GM19467 (cell line): Measurements from ENCODE around the gene CACNA2D3.

Experiments
- ATAC-seq: cut with Tn5 transposase; IDR thresholded peaks from one replicate; pipeline ENCODE4 v1.9.1; 2021; ENCODE audit warnings: mild to moderate bottlenecking, moderate library complexity; ENCODE audit not compliant: unreplicated experiment

The CACNA2D3 gene

DNA sequence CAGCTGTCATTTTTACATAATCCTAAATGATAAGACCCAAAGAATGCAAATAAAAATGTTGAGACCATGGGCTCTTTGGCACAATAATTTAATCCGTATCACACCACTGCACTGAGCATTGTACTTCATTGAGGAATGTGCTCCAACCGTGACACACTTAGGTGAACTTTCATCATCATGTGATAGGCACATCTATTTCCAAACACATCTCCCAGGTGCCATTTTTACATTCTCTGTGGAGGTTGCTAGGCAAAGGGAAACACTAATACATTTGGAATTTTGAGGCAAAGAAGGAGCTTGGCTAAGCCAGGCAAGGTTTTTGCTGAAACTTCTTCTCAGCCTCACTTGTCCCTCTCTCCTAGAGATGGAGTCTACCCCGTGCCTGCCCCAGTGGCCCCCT is 736.8 kb downstream of the CACNA2D3 start:
- no peak for ATAC-seq

DNA sequence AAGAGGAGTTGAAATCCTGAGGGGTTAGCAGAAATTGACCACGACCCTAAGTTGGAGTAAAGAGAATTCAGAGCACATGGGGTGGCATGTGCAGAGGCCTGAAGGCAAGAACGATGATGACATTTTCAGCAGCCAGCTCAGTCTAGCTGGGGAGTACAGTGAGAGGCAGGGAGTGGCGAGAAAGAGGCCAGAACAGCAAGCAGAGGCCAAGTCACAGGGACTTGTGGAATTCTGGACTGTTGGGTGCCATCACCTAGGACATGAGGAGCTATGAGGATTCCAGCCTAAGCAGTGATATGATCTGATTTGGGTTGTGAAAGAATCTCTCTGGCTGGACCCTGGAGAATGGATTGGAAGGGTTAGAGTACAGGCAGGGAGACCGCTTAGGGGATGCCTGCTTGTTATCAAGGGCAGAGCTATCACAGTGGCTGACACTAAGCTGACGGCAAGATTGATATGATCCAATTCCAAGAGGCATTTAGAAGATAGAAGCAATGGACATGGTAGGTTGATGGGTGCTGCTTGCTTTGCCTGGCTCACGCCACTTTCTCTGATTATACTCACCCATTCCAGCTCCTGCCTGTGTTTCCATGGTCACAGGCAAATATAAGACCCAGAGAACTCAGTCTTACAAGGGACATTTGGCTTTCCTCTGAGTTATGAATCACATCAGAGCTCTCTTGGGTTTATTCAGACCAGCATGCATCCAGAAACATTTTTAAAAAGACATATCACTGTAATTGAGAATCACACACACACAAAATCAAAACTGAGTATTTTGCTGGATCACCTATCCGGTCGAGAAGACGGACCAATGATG is 739.1 kb downstream of the CACNA2D3 start:
- ATAC-seq: no peak

DNA sequence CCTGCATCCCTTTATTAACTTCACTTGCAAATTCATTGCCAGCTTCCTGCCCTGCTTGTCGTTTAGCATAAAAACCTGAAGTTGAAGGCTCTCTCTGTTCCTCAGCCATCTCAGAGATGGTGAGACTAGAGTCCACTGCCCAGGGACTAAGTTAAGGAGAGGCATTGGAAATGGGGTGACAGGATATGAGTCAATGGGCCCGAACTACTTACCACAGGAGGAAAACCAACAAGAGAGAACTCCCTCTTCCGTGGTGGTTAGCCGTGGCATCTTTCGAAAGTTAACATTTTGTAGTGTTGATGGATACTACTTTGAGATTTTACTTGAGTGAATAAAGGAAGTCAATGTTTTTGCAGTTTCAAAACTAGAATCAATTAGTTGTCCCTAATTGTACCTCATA is 740.2 kb downstream of the CACNA2D3 start:
- ATAC-seq: no peak

DNA sequence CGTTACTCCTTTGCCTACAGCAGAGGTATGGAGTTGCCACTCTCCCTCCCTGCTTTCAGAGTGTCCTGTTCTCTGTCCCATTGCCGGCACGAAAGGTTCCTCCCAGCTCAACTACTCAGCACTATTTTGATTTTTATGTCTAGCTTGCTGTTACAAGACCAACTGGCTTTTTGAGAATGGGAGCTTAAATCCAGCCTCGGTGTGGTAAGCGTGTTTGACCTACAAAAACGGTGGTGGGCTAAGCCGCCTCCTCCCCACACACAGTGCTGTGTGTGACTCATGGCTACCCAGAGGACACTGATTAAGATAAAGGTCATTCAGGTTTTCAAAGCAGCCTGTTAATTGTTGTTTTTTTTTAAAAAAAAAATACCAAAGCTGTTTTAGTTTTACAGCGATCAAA is 741.0 kb downstream of the CACNA2D3 start:
- no peak for ATAC-seq

DNA sequence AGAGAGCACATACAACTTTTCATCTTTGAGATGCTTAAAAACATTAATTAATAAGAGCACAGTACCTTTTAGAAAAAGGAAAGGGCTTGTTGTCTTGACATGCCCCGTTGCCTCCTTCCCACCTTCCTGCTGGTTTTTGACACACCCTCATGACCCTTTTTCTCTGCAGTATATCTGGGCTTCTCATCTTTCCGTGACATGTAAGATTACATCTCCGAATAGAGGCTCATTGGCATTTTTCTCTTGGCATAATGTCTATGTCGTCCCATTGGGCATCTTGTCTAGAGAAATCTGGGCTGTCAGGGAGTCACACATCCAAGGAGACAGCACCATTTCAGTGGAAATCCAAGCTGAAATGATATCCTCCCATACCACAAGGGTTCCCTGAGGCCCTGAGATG is 741.4 kb downstream of the CACNA2D3 start:
- no peak for ATAC-seq

DNA sequence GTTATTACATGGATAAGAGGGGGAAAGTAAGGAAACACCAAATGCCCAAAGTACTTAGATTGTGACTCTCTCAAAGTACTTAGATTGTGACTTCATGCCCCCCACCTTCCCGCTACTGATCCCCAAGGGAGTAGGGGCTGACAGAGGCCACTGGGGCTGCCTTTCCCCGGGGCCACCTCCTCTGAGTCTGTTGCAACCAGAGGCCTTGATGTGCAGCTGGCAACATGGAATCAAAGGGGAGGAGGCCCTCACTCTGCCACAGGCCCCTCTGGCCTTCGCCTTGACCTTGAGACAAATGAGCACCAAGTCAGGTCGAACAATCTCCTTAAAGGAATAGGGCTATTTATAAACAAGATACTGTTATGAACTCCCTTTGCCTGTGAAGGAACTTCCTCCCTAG is 743.0 kb downstream of the CACNA2D3 start:
- ATAC-seq: no peak

DNA sequence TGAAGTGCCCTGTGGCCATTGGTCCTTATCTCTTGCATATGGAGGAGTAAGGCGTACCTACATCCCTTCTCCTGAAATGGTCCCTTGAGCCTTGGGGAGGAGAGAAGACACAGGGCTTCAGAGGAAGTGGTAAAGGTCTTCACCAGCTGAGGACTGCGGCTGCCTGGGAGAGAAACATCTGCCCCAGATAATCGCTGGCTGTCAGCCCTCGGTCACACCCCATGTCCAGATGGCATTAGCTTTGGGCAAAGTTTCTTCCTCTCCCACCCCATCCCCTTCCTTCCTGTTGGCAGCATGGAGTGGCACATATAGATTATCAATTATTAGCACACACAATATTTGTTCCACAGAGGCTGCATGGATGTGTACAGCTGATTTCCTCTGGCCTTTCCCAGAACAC is 743.9 kb downstream of the CACNA2D3 start:
- ATAC-seq: no peak

DNA sequence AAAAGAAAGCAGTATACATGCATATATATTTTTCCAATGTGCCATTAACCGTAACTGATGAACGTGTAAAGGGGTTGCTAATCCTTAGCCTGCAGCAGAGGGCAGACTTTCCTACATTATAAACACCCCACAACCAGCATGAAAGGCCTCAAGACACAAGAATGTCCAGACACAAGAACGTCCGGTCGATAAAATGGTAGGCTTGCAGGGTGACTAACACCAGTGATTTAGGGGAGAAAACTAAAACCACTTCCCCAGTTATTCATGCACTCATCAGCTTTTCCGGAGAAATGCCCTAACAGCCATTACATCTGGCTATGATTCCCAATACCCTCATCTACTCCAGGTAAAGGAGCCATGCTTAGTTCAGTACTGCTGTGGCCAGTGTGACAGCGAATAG is 748.1 kb downstream of the CACNA2D3 start:
- no peak for ATAC-seq

DNA sequence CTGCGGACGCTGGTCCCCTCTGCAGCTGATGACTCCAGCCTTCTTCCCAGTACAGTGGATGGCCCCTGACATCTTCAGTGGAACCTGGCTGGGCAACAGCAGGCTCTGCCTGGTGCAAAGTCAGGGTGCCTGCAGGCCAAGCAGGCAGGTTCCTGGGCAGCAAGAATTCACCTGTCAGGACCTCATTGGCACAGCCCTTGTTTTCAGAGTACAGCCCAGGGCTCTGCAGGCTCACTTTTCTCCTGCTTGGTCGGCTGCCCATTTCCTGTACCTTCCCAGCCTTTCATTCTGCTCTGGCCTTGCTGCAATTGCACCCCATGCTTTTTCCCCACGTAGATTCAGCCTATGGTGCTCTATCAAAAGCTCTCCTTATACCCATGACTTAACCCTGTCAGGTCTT is 749.5 kb downstream of the CACNA2D3 start:
- no peak for ATAC-seq

DNA sequence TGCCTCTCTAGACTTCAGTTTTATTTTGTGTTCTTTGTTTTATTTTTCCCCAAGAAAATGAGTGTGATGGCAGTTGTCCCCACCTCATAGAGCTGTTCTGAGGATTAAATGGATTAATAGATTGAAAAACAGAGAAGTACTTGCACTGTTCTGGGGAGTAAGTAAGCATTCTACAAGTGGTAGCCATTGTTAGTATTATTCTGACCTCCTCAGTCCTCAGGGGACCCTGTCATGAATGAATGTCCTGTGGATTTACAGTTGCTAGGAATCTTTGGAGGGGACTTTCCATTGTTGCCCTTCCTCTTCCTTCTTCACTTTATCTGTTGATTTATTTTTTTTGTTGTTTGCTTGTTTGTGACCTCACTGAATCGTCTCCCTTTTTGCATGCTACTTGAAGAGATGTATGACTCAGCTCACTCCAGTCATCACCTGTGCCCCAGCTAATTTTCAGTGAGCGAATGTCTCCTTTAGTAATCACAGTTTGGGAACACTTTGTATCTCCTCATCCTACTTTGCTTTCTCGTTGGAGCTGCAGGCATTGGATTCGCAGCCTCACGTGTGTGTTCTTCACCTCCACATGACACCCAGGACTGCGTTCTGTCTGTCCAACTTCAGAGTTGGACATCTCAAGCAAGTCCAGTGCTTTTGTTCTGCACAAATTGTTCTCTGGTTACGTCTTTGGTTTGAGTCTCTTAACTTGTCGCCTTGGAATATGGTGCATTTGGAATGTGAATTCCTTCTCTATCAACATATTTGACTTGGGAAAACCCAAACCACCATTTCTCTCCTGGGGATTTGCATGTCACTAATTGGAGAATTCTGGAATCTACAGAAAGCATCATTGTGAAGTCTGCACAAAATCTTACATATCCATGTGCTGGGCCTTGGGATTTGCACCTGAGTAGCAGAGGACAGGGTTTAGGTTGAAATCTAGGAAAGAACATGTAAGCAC is 751.0 kb downstream of the CACNA2D3 start:
- ATAC-seq: no peak

DNA sequence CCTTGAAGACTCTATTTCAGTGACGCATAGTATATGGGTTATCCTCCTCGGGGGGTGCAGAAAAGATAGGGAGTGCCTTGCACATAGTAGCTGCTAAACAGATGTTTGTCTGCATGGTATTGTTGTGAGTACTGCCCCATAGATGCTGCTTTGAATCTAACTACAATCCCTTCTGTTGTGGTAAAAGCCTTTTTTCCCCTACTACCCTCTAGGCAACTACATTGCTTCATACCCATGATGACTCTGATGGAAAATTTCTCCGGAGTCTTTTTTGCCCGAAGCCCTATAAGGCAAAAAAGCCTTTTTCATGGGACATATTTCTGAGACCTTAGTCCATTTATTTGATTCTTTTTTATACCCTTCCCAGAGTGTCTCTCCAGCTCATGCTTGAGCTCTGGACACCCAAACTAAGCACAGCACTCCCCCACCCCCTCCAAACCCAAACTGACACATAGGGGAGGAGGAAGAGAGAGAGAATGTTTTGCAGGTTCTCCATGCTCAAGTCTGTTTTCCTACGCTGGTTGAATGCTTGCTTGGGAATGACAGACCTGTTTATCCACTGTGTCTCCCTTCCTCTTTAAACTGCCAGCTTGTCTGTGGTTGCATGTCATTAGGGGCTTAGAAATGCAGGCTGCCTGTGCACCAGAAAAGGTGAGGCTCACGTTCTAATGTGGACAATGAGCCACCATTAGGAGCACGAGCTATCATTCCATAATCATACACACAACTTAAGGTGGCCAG is 752.6 kb downstream of the CACNA2D3 start:
- ATAC-seq: no peak

DNA sequence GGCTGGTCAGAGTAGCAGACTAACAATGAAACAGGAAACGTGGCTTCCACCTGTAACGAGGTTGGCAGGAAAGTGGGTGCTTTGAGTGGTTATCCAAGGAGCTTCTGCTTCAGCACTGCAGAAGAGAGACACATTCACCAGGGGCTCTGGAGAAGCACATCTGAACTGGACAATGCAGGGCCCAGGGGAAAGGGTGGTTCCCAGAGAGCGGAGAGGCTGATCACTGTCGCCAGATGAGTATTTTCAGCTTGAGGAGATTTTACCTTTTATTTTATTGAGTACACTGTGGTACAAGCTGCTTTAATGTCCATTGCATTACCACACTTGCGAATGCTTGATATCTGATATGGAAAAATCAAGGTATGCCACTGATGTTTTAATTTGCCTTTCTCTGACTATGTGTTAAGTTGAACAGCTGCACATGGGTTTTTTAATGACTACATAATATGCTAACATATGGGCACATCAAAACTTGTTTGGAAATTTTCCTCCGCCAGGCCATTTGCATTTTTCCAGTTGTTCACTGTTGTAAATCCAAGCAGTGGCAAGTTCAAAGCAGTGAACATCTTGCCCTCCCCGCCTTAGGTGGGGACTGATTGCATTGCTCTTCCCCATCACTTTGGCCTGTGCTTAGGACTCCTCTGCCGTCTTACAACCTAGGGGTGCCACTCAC is 753.4 kb downstream of the CACNA2D3 start:
- no peak for ATAC-seq

DNA sequence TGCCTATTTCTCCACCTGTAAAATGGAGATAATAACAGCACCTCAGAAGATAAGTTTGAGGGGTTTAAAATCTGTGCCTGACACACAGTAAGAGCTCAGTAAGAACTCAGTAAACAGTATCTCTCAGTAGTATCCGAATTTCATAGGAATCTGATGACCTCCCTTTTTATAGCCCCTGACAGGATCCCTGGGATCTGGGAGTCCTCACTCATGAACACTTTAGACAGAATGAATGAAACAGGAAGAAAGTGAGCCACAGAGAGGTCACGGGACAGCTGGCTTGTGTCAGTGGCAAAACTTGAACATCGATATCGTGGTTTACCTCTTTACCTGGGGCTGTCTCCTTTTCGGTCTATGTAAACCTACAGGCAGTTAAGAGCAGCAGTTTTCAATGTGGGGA is 754.3 kb downstream of the CACNA2D3 start:
- ATAC-seq: no peak

DNA sequence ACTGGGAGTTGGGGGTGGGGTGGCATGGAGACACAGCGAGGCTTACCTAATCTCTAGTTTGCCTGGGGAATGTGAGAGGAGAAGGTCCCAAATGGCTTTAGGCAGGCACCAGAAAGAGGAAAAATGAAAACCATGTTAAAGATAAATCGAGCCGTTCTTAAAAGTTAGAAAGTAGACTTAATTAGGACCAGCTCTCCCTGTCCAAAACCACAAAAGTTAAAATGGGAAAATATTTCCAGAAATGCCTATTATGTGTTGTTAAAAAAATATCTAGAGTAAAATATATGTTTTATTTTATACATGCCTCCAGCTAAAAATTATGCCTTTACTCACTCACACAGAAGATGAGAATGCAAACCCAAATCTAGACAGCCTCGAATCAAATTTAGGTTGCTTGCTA is 755.4 kb downstream of the CACNA2D3 start:
- no peak for ATAC-seq

DNA sequence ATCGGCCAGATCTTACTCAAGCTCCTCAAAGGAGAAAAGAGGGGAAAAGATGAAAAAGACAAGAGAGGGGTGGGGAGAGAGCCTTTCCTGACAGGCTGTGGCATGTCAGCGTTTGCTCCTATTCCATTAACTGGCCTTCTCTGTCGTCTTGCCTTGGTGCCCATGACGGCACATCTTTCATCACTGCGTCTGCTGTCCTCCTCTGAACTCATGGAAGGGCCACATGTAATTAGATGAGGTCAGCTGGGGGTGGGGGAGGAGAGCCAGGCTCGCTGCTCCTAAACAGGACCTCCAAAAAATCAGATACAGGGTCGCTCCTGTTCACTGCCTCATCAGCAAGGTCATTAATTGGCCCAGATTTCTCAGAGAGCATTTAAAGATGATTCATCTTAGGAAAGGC is 755.8 kb downstream of the CACNA2D3 start:
- no peak for ATAC-seq

DNA sequence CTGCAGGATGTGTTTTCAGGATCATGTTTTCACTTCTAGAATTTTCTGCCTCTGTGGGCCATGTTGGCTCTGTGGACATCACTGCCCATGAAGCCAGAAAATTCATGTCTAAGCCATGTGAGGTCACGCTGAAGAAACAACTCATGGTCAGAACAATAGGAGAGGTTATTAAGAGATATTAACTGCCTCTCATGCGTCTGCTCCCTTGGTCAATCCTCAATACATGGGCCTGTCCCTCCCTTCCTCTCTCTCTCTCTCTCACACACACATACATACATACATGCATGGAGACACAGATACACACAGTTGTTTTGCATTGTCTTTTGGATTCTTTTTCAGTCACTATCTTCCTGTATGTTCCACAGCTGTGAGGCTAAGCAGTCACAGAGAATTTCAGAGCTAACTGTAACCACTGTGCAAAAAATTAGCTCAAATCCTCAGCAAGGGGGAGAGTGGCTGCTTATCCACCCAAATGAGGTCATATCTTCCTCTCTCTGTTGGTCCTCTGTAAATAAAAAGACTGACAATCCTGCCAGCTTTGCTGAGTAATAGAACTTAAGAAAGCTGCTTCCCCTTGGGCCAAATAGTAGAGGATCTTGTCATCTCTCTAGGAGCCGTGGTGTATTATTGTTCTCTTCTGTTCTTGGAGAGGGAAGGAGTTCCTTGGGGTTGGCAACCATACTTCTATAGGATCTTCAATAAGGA is 759.9 kb downstream of the CACNA2D3 start:
- ATAC-seq: no peak

DNA sequence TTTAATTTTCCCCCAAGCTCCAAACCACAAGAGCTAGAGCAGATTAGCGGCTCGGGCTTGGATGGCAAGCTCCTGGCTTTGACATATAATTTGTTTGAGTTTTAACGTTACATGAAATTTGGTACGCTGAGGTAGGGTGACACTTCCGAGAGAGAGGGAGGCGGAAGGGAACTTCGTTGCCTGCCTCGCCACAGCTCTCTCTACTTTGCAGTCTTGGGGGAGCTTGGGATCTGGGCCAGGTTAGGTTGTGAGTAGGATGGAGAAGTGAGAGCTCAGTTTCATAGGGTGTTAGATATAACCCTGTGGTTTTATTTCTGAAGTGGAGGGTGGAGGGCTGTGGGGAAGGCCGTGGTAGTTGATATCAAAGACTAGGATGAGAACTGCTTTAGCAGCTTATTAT is 765.8 kb downstream of the CACNA2D3 start:
- ATAC-seq: no peak

DNA sequence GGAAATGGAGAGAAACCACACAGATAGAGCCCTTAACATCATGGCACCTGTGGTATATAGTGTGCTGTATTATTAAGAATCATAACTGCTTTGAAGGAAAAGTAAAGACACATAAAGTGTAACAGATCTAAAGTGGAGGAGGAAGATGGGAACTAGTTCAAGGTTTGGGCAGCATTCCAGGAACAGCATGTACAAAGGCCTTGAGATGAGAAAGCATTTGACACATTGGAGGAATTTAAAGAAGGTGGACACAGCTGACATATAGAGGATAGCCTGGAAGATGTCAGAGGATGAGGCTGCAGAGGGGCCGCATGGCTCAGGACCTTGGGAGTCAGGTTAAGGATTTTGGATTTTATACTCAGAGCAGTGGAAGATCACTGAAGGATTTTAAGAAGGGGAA is 766.5 kb downstream of the CACNA2D3 start:
- no peak for ATAC-seq

DNA sequence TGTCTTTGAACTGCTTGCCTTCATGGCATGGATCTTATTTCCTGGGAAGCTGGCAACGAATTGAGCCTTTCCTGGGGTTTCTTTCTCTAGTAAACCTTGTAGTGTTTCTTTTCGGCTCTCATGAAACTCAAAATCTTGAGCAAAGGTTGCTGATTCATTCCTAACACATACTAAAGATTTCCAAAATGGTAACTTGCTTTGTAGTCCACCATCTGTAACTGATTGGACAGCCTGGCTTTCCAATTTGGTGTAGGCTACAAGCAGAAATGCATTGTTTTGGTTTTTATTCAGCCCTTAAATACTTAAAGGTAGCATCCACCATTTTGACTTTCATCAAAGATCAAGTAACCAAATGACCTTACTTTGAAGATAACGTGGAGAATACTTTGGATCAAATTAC is 767.4 kb downstream of the CACNA2D3 start:
- ATAC-seq: no peak

DNA sequence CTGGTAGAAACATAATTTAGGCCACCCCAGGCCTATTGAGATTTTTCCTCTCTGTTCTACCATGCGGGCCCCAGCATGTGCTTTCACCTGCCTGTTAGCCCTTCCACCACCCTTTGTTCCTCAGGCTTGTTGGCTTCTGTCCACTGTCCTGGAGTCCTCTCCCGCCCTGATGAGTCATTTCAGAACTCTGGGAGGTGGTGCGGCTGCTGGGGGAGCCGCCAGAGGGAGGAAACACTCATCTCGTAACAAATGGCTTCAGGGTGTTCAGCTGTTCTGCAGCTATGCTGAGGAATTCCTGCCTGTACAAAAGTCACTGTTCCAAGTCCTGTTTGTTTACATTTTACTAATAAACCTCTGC is 769.2 kb downstream of the CACNA2D3 start:
- ATAC-seq: no peak
